AG09319 (cell line): ENCODE data around the gene ILF3.

Source experiments
- DNase-seq: peaks from one replicate; pipeline ENCODE4 v3.0.0-alpha.2; 2010; ENCODE audit warnings: low read depth; ENCODE audit errors: extremely low read depth
- CTCF ChIP-seq: IDR thresholded peaks from 2 replicates; pipeline ENCODE4 v1.5.1; 2011; ENCODE audit warnings: low read depth, mild to moderate bottlenecking, inconsistent platforms, low read length, moderate library complexity

ILF3 gene

GRCh38 chr19:10735741-10736140, 81.6 kb downstream of the ILF3 start:
- no peak for DNase-seq
- TF ChIP-seq CTCF = no peak

- no peak for DNase-seq
Measured at GRCh38 chr19:10736189-10736588, 82.0 kb downstream of the ILF3 start.

GRCh38 chr19:10736916-10737551, 82.9 kb downstream of the ILF3 start:
- no peak for DNase-seq
- no peak for TF ChIP-seq CTCF

More at GRCh38 chr19:10736189-10736588, 82.0 kb downstream of the ILF3 start:
- no peak for TF ChIP-seq CTCF

GRCh38 chr19:10737722-10738121, 83.6 kb downstream of the ILF3 start:
- no peak for DNase-seq
- no peak for TF ChIP-seq CTCF

- DNase-seq = no peak
Measured at GRCh38 chr19:10740798-10741197, 86.7 kb downstream of the ILF3 start.

More at GRCh38 chr19:10740798-10741197, 86.7 kb downstream of the ILF3 start:
- no peak for TF ChIP-seq CTCF
